Fibroblast of skin of right biceps (primary cell): Measurements from ENCODE around the gene TMEM242.
"Not testable (repeated sequence)": the region's sequence is repeated elsewhere in the genome, so short reads cannot be mapped to it uniquely, and the experiment has no call there.

ENCODE experiments used
- DNase-seq: peaks from one replicate; pipeline ENCODE4 v3.0.0-alpha.2; 2013

Gene TMEM242

GRCh38 chr6:157323255-157323965 lies at the start of gene TMEM242:
TMEM242 (minus strand) TSS chr6:157323519; CDS start chr6:157323499, 20 bp downstream.
- peak; percentile 94 for DNase-seq

- no peak for DNase-seq
These were observed 49.4 kb upstream of the TMEM242 start for GRCh38 chr6:157372501-157373280.

- no peak for DNase-seq
These were observed 47.4 kb upstream of the TMEM242 start for GRCh38 chr6:157370755-157371154.

- no peak for DNase-seq
These were observed 45.2 kb upstream of the TMEM242 start for GRCh38 chr6:157368359-157369049.

GRCh38 chr6:157366648-157367047 lies 43.3 kb upstream of the TMEM242 start:
- DNase-seq: no peak

GRCh38 chr6:157364705-157365104 lies 41.4 kb upstream of the TMEM242 start:
- no peak for DNase-seq

- no peak for DNase-seq
These were observed 38.6 kb upstream of the TMEM242 start for GRCh38 chr6:157361886-157362285.

GRCh38 chr6:157358287-157358686 lies 35.0 kb upstream of the TMEM242 start:
- no peak for DNase-seq

- DNase-seq: no peak
These were observed 23.1 kb upstream of the TMEM242 start for GRCh38 chr6:157346373-157346772.

- no peak for DNase-seq
These were observed 20.4 kb upstream of the TMEM242 start for GRCh38 chr6:157343732-157344131.

- no peak for DNase-seq
These were observed 16.1 kb upstream of the TMEM242 start for GRCh38 chr6:157339432-157339831.

- DNase-seq: no peak
These were observed 14.4 kb upstream of the TMEM242 start for GRCh38 chr6:157337751-157338150.

GRCh38 chr6:157337276-157337675 lies 14.0 kb upstream of the TMEM242 start:
- not testable (repeated sequence) for DNase-seq

GRCh38 chr6:157335829-157336228 lies 12.5 kb upstream of the TMEM242 start:
- no peak for DNase-seq

- DNase-seq: no peak
These were observed 10.6 kb upstream of the TMEM242 start for GRCh38 chr6:157333956-157334355.

- DNase-seq: no peak
These were observed 10.2 kb upstream of the TMEM242 start for GRCh38 chr6:157333537-157333936.

GRCh38 chr6:157332813-157333212 lies 9.5 kb upstream of the TMEM242 start:
- no peak for DNase-seq

GRCh38 chr6:157330831-157331230 lies 7.5 kb upstream of the TMEM242 start:
- DNase-seq: no peak

- no peak for DNase-seq
These were observed 6.5 kb upstream of the TMEM242 start for GRCh38 chr6:157329829-157330228.

GRCh38 chr6:157328108-157328692 lies 4.9 kb upstream of the TMEM242 start:
- DNase-seq: no peak

- no peak for DNase-seq
These were observed 3.7 kb upstream of the TMEM242 start for GRCh38 chr6:157326979-157327378.

- DNase-seq: no peak
These were observed 1.9 kb upstream of the TMEM242 start for GRCh38 chr6:157325069-157325805.

- peak; percentile 81 for DNase-seq
These were observed 614 bp upstream of the TMEM242 start for GRCh38 chr6:157323966-157324300.
